ENCODE measurements around the gene CNKSR3. TPM values are rescaled to one million over a fixed set of nuclear protein-coding genes. Genes with fewer than 3 reads are reported as not detected.

Gene CNKSR3
- total RNA-seq, 4 donors from 2014 or later = 11.7 to 22.7 (median 13.7) TPM

DNA sequence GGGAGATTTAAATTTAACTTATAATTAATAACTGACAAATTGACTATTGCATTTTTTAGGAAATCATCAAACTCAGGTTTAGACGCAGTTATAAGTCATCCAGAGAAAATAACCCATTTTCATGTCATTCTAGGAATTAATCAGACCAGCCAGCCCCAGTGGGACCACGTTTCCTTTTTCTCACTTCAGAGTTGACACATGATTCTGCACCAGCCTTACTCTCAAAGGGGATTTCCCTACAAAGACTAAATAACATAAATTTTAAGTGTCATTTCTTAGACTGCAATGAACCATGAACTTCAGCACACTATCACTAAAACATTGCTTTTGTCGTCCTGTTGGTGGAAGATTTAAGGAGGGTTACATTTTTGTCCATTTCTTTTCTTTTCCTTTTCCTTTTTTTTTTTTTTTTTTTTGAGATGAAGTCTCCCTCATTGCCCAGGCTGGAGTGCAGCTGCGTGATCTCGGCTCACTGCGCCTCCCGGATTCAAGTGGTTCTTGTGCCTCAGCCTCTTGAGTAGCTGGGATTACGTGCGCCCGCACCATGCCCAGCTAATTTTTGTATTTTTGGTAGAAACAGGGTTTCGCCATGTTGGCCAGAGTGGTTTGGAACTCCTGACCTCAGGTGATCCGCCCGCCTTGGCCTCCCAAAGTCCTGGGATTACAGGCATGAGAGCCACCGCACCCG is 157.4 kb downstream of the CNKSR3 start:
- H3K36me3 ChIP-seq = no peaks in the 10 kb centered on the region
- WGBS, 2 donors = 85 to 88% methylated on average over 15 of the region's 15 CpGs
- H3K9me3 ChIP-seq = no peaks in the 10 kb centered on the region
- TF ChIP-seq EP300 (IDR thresholded peaks at IDR 0.05) = no peak
- TF ChIP-seq POLR2A (IDR thresholded peaks at IDR 0.05) = no peak
- TF ChIP-seq, protein P1, sequence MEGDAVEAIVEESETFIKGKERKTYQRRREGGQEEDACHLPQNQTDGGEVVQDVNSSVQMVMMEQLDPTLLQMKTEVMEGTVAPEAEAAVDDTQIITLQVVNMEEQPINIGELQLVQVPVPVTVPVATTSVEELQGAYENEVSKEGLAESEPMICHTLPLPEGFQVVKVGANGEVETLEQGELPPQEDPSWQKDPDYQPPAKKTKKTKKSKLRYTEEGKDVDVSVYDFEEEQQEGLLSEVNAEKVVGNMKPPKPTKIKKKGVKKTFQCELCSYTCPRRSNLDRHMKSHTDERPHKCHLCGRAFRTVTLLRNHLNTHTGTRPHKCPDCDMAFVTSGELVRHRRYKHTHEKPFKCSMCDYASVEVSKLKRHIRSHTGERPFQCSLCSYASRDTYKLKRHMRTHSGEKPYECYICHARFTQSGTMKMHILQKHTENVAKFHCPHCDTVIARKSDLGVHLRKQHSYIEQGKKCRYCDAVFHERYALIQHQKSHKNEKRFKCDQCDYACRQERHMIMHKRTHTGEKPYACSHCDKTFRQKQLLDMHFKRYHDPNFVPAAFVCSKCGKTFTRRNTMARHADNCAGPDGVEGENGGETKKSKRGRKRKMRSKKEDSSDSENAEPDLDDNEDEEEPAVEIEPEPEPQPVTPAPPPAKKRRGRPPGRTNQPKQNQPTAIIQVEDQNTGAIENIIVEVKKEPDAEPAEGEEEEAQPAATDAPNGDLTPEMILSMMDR (IDR thresholded peaks at IDR 0.05) = no peak
- no peaks in the 10 kb centered on the region for H3K27me3 ChIP-seq
- H3K4me3 ChIP-seq = no peak overlapping the region
- DNase-seq (ENCODE audit: low spot score in 2 of 2) = no peak
- peak overlapping the region in 1 of 4 donors; percentile 19 for H3K27ac ChIP-seq
- peaks cover 0 to 6% (median 3%) of the 10 kb centered on the region in 4 donors for H3K4me1 ChIP-seq

DNA sequence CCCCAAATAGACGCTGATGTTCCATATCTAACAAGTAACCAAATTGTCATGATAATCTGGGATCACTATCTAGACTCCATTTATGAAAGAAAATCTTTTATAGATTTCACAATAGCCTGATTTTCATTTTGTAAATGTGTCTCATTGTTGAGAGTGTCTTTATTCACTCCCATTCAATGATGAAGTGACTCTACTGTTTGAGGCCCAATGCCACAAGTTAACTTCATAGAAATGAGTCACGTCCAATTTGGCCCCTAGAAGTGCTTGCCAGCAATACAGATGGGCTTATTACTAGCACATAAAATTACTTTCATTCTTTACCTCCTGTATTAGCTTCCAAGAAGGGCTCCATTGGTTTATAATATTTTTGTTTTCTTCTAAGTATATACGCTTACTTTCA is 160.2 kb downstream of the CNKSR3 start:
- TF ChIP-seq, protein P1 (IDR thresholded peaks at IDR 0.05) = no peak
- peak in 1 of 2 donors; percentile 69 for TF ChIP-seq EP300 (IDR thresholded peaks at IDR 0.05)
- Histone ChIP-seq H3K4me1 (peaks cover 0 to 5% (median 0%) of the 10 kb centered on the region in 4 donors), H3K27me3 (no peaks in the 10 kb centered on the region), H3K27ac (peak overlapping the region; percentile 53 to 75 (median 70)), H3K9me3 (no peaks in the 10 kb centered on the region), H3K4me3 (no peak overlapping the region), H3K36me3 (no peaks in the 10 kb centered on the region)
- WGBS, 2 donors = 58 to 61% methylated on average over 3 of the region's 3 CpGs
- no peak for DNase-seq (ENCODE audit: low spot score in 2 of 2)

DNA sequence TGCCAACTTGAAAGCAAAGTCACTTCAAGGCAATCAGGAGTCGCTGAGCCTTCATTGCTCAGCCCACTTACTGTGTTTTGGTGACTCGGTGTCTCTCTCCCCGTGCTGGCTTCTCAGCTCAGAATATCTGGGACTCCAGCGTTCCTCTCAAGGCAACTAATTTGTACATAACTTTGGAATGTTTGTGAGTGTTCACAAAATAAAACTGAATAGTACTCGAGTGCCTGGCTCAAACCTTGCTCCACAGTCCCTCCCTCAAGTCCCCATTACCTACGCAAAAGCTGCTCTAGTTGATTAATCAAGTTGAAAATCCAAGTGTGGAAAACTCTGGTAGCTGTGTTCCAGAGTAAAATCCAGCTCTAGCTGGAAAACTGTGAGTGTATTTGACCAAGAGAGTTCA is 162.5 kb downstream of the CNKSR3 start:
- WGBS, 2 donors = 81 to 83% methylated on average over 6 of the region's 6 CpGs
- no peaks in the 10 kb centered on the region for H3K27me3 ChIP-seq
- no peak for DNase-seq (ENCODE audit: low spot score in 2 of 2)
- TF ChIP-seq, protein P1 (IDR thresholded peaks at IDR 0.05) = no peak
- TF ChIP-seq POLR2A (IDR thresholded peaks at IDR 0.05) (no peak), EP300 (IDR thresholded peaks at IDR 0.05) (no peak)
- H3K4me3 ChIP-seq = no peak overlapping the region
- H3K27ac ChIP-seq = peak overlapping the region in 2 of 4 donors; percentile 34 to 56
- H3K36me3 ChIP-seq = no peaks in the 10 kb centered on the region
- H3K4me1 ChIP-seq = peaks cover 0 to 5% (median 0%) of the 10 kb centered on the region in 4 donors
- H3K9me3 ChIP-seq = no peaks in the 10 kb centered on the region

DNA sequence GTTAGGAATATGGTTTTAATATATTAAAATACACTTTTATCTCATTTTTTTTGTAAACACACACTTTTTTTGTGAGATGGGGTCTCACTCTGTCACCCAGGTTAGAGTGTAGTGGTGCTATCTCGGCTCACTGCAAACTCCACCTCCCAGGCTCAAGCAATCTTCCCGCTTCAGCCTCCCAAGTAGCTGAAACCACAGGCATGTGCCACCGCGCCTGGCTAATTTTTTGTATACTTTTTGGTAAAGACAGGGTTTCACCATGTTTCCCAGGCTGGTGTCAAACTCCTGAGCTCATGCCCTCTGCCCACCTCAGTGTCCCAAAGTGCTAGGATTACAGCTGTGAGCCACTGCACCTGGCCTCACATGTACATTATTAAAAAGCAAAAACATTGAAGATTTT is 164.7 kb downstream of the CNKSR3 start:
- no peaks in the 10 kb centered on the region for H3K9me3 ChIP-seq
- no peak for DNase-seq (ENCODE audit: low spot score in 2 of 2)
- H3K4me1 ChIP-seq = peaks cover 0 to 11% (median 3%) of the 10 kb centered on the region in 4 donors
- TF ChIP-seq EP300 (IDR thresholded peaks at IDR 0.05) = no peak
- TF ChIP-seq, protein P1 (IDR thresholded peaks at IDR 0.05) = no peak
- no peak for TF ChIP-seq POLR2A (IDR thresholded peaks at IDR 0.05)
- no peak overlapping the region for H3K4me3 ChIP-seq
- H3K27me3 ChIP-seq = no peaks in the 10 kb centered on the region
- no peak overlapping the region for H3K27ac ChIP-seq
- no peaks in the 10 kb centered on the region for H3K36me3 ChIP-seq
- 92 to 96% methylated on average over 4 of the region's 4 CpGs for WGBS, 2 donors

DNA sequence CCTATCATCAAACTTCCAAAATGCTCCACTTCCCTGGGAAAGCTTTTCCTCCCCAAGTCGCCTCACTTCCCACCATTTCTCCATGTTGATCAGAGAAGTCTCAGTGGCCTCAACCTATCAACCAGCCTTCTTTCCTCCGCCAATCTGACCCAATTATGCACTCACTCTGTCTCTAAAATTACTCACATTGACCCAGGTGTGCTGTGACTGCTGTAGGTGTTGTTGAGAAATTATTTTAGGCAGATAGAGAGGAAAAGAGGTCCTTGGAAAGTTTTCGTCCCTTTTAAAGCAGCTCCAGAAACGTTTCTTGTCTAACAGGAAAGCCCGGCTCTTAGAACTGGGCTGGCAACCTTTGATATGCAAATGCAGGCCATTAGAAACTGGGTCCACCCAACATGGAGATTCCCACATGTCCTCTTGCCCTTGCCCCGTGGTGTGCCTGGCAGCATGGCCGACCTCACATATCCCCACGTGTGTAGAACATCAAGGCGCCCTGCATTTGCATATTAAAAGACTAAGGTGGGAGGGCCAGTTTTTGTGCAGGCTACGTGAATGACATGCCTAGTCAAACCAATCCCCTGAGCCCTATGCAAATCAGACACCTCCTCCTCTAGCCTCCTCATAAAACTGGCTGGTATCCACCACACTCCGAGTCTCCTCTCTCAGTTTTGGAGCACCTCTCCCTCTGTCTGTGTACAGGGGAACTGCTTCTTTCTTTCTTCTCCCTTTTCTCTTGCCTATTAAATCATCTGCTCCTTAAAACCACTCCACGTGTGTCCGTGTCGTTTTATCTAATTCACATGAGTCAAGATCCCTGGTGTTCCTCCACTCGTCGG is 166.8 kb downstream of the CNKSR3 start:
- Histone ChIP-seq H3K27me3 (no peaks in the 10 kb centered on the region), H3K27ac (no peak overlapping the region), H3K9me3 (no peaks in the 10 kb centered on the region), H3K4me3 (no peak overlapping the region), H3K36me3 (no peaks in the 10 kb centered on the region), H3K4me1 (peaks cover 0 to 7% (median 3%) of the 10 kb centered on the region in 4 donors)
- no peak for DNase-seq (ENCODE audit: low spot score in 2 of 2)
- no peak for TF ChIP-seq EP300 (IDR thresholded peaks at IDR 0.05)
- TF ChIP-seq, protein P1 (IDR thresholded peaks at IDR 0.05) = no peak
- no peak for TF ChIP-seq POLR2A (IDR thresholded peaks at IDR 0.05)
- 63 to 73% methylated on average over 16 of the region's 16 CpGs for WGBS, 2 donors
